Measurements from ENCODE around the gene IL31RA.

IL31RA gene

DNA sequence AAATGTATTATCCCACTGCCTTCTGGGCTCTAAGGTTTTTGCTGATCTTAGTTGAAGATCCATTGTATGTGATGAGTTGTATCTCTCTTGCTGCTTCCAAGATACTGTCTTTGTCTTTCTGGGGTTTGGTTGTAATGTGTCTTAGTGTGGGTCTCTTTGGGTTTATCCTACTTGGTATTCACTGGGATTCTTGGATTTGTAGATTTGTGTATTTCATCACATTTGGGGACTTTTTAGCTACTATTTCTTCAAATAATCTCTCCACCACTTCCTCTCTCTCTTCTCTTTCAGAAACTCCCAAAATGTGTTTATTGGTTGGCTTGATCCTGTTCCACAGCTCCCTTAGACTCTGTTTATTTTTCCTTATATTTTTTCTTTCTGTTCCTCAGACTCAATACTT, 26.5 kb downstream of the IL31RA start:
- TF ChIP-seq, protein P1, sequence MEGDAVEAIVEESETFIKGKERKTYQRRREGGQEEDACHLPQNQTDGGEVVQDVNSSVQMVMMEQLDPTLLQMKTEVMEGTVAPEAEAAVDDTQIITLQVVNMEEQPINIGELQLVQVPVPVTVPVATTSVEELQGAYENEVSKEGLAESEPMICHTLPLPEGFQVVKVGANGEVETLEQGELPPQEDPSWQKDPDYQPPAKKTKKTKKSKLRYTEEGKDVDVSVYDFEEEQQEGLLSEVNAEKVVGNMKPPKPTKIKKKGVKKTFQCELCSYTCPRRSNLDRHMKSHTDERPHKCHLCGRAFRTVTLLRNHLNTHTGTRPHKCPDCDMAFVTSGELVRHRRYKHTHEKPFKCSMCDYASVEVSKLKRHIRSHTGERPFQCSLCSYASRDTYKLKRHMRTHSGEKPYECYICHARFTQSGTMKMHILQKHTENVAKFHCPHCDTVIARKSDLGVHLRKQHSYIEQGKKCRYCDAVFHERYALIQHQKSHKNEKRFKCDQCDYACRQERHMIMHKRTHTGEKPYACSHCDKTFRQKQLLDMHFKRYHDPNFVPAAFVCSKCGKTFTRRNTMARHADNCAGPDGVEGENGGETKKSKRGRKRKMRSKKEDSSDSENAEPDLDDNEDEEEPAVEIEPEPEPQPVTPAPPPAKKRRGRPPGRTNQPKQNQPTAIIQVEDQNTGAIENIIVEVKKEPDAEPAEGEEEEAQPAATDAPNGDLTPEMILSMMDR (IDR thresholded peaks at IDR 0.05): no peak

DNA sequence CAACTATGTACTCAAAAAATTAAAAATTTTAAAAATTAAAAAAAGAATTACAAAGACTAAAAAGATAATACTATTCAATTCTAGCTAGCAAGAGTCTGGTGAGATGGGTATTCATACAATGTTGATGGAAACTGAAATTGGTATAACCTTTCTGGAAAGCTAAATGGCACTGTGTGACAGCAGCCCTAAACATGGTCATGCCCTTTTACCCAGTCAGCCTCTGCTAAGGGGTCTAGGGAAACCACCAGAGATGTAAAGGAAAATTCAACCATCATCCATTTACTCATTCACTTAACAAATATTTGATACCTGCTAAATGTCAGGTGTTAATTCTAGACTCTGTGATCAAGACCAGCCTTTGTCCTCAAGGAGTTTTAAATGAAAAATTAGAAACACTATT, 29.3 kb downstream of the IL31RA start:
- TF ChIP-seq, protein P1 (IDR thresholded peaks at IDR 0.05): no peak

DNA sequence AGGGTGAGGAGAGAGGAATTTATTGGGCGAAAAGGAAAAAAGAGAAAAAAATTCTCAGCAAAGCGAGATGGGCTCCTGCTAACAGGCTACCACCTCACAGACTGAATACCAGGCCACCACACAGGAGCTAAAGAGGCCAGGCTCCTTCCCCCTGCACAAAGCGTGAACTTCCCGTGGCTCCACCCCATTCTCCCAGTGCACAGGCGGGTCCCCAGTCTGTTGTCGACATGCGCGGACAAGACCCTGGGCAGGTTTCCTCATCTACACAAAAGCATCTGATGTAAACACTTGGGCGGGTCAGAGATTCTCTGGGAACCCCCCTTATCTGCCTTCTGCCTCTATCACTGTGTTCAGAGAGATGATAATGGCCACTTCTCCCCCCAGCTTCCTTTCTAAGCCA, 34.2 kb downstream of the IL31RA start:
- TF ChIP-seq, protein P1 (IDR thresholded peaks at IDR 0.05): no peak

DNA sequence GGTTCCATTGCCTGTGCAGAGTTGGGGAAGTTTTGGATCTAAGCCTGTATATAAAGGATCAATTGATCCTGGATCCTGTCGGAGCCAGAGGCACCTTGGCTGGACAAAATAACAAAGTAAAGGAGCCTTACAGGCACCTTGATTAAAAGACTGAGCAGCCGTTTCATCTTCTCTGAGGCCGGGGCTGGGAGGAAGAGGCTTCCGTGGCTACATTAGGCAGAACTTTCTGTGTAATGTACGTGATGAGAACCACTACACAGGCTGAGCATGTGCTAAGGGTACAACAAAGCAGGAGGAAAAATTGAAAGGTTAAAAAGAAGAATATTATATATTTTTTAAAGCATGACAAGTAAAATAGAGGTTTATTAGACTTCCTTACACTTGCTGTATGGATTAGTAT, 37.0 kb downstream of the IL31RA start:
- TF ChIP-seq, protein P1 (IDR thresholded peaks at IDR 0.05): no peak

DNA sequence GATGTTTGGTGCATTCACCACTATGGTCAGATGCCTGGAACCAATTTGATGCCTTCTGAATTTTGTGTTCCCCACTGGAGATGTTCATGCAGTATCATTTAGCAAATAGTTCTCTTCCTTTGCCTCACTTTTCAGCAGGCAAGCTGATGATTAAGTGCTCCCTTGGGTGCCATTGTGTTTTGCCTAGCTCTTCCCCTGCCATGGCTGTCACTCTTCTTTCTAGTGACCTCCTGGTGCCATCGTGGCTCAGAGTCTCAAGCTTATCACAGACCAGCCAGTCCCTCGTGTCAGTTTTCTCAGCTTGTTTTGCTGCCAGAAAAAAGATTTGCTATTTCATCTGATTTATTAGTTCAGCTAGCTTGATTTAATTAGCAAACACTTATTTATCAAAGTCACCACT, 41.3 kb downstream of the IL31RA start:
- TF ChIP-seq, protein P1 (IDR thresholded peaks at IDR 0.05): no peak

DNA sequence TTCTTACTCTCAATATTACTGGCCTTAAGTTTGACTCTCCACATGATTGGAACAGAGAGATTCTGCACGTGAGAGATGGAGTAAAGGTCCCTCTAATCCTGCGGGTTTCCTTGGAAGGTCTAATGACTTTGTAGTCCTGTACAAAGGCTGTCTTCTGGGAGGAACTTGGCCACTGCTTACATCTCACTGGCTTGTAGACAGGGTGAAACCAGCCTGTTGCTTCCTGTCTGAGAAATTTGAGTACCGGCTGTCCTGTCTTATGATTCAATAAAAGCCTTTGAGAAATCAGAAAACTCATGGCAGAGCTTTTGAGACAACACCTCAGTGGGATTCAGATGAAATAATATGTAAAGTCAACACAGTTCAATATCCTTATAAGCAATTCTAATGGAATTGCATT, 43.0 kb downstream of the IL31RA start:
- TF ChIP-seq, protein P1 (IDR thresholded peaks at IDR 0.05): no peak

DNA sequence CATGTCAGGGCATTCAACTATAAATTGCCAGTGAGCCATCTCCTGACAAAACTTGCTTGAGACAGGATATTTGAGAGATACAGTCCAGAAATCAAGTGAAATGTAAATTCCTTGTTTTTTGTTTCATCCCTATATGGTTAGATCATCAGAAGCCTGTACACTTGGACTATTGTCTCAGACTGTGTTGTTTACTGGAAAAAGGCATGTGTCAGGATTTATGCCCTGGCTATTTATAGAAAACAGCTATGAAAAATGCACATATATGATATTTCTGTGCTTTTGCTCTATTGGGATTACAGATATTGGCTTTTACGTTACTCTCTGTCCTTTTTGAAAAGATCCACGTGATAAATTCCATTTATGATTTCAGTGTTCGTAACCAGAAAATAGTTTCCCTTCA, 44.2 kb downstream of the IL31RA start:
- TF ChIP-seq, protein P1 (IDR thresholded peaks at IDR 0.05): no peak

DNA sequence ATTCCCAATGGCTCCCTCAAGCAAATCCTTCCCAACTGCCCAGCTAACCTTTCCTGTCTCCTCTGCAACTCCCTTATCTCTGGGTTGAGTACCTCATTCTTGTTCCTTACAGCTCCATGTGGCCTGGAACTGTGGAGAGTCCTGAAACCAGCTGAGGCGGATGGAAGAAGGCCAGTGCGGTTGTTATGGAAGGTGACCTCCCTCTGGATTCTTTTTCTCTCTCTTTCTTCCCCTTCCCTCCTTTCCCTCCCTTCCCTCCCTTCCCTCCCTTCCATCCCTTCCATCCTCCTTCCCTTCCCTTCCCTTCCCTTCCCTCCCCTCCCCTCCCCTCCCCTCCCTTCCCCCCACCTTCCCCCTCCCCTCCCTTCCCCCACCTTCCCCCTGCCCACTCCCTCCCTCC, 45.1 kb downstream of the IL31RA start:
- TF ChIP-seq, protein P1 (IDR thresholded peaks at IDR 0.05): no peak

All from LNCAP (cell line).